ENCODE measurements around the gene CARS1.

CARS1 gene

GRCh38 chr11:3044004-3044403, 13.2 kb downstream of the CARS1 start:
- H3K4me3 ChIP-seq (ENCODE audit: low read length): no peak overlapping the region
- TF ChIP-seq ZNF274 (IDR thresholded peaks at IDR 0.05; ENCODE audit: low read depth, low read length): no peak

- no peak for TF ChIP-seq ZNF274 (IDR thresholded peaks at IDR 0.05; ENCODE audit: low read depth, low read length)
- H3K4me3 ChIP-seq (ENCODE audit: low read length): no peak overlapping the region
These were observed 13.8 kb downstream of the CARS1 start for GRCh38 chr11:3043315-3043871.

DNA sequence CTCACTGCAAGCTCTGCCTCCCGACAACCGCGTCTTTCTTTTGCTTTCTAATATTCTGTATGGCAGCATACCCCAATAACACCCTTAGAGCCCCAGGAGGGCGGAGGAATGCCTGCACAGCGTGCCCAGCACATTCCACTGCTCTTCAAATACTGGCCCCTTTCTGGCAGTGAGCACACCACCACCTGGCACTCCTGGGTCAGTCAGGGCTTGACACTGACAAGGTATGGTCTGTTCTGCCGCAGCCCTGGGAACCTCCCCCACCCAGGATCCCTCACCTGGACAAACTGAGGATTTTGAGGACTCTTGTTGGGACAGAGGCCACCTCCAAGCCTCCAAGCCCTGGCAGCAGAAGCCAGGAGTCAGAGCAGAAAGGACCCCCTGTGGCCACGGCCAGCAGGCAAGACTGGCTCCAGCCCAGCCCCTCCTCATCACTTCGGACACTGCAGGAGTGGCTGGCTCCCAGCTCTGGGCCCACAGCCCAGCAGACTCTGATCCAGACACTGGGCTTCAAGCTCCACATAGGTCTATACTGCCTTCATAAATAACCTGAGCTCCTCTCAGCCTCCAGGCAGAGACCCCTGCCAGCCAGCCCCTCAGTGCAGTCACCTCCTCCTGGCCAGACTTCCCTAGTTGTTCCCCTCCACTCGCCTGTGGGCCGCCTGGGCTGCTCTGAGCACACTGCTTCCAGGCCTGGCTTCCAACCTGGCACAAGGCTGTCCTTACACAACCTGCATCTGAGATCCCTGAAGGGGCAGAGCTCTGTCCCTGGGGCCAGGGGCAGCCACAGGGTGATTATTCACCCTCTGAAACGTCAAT, 14.5 kb downstream of the CARS1 start:
- no peak overlapping the region for H3K4me3 ChIP-seq (ENCODE audit: low read length)
- no peak for TF ChIP-seq ZNF274 (IDR thresholded peaks at IDR 0.05; ENCODE audit: low read depth, low read length)

DNA sequence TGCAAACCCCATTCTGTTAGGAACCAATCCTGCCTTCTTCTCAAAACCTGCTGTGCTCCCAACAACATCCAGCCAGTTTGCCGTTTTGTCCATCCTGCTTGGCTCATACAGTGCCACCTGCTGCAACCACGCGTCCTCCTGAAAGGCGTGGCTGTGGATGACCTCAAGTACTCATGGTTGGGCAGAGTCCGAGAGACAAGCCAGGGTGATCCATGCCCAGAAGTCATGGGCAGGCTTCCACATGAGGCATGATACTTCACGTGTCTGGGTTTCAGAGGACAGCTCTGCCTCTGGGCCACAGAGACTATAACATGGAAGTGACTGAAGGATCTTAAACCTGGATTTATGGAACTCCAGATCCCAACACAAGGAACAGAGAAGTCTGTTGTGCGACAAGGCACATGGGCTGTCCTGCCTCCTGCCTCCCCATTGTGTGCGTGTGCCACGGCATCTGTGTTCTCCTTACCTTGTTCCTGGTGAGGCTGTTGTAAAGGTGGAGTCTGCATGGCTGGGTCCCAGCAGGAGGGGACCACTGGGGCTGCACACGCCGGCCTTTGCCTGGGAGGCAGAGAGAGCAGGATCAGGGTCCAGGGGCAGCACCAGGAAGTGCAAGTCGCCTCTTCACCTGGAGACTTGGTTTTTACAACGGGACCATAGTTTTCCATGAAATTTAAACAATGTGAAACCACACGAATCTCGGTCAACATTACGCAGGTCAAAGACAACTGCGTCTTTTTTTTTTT, 15.4 kb downstream of the CARS1 start:
- H3K4me3 ChIP-seq (ENCODE audit: low read length): no peak overlapping the region
- TF ChIP-seq ZNF274 (IDR thresholded peaks at IDR 0.05; ENCODE audit: low read depth, low read length): no peak

DNA sequence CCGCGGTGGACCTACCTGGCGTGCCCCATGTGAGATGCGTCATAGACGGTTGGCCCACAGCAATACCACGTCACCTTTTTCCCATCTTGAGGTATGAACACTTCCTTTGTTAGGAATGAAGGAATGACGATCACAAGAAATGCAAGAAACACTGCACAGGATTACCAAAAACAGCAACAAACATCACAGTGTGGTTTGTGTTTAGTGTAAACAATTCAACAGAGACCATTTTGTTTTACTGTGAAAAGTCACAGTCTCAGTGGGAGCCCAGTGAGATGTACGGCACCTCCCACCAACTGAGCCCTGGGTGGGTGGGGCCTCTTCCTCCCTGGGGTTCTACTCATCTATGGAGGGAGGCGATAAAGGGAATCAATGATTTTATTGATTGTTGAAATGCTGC, 16.3 kb downstream of the CARS1 start:
- TF ChIP-seq ZNF274 (IDR thresholded peaks at IDR 0.05; ENCODE audit: low read depth, low read length): no peak
- no peak overlapping the region for H3K4me3 ChIP-seq (ENCODE audit: low read length)

DNA sequence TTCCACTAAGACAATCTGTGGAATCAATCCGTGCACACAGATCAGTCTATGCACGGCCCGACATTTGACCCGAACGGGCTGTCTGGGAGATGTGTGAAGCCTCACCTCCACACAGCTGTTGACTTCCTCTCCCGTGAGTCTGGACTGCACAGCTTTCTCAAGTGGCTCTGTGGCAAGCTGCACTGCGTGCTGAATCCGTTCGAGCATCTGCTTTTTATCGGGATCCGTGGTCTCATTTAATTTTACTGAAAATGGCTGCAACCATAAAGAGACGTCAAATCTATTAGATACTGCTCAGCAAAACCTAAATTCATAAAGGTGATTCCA, 19.3 kb downstream of the CARS1 start:
- H3K4me3 ChIP-seq (ENCODE audit: low read length): no peak overlapping the region
- TF ChIP-seq ZNF274 (IDR thresholded peaks at IDR 0.05; ENCODE audit: low read depth, low read length): no peak

- no peak for TF ChIP-seq ZNF274 (IDR thresholded peaks at IDR 0.05; ENCODE audit: low read depth, low read length)
- H3K4me3 ChIP-seq (ENCODE audit: low read length): no peak overlapping the region
These were observed 19.9 kb downstream of the CARS1 start for GRCh38 chr11:3037040-3037944.

- H3K4me3 ChIP-seq (ENCODE audit: low read length): no peak overlapping the region
- TF ChIP-seq ZNF274 (IDR thresholded peaks at IDR 0.05; ENCODE audit: low read depth, low read length): no peak
These were observed 20.8 kb downstream of the CARS1 start for GRCh38 chr11:3036419-3036818.

- H3K4me3 ChIP-seq (ENCODE audit: low read length): no peak overlapping the region
- TF ChIP-seq ZNF274 (IDR thresholded peaks at IDR 0.05; ENCODE audit: low read depth, low read length): no peak
These were observed 21.9 kb downstream of the CARS1 start for GRCh38 chr11:3035333-3035732.

DNA sequence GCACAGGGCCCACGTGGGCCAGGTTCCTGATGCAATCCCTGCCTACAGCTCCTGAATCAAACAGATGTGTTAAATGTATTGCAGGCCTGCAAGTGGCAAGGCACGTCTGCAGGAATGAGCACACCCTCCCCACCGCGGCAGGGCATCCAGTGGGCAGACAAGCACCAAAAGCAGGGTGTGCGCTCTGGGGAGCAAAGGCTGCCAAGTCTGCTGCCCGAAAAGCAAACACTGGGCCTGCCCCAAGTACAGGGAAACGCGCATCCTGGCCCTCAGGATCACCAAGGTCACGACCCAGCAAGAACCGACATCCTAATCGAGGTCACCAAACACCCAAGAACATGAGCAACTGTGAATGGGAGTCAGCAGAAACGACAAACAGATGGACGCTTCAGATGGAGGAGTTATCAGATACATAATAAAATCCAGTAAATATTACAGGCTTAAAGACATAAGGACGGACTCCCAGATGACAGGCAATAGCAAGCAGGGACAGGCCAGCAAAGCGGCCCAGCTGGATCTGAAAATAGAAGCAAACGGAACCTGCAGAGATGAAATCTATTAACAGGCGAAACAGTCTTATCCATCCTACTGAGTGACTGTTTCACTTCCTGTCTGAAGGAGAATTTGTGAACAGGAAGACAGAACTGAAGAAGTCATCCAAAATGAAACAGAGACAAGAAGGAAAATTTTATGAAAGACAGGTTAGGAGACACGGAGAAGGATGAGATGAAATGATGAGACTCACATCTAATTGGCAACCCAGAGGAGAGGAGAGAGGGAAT, 26.7 kb downstream of the CARS1 start:
- H3K4me3 ChIP-seq (ENCODE audit: low read length): no peak overlapping the region
- no peak for TF ChIP-seq ZNF274 (IDR thresholded peaks at IDR 0.05; ENCODE audit: low read depth, low read length)

GRCh38 chr11:3028813-3029212, 28.4 kb downstream of the CARS1 start:
- H3K4me3 ChIP-seq (ENCODE audit: low read length): no peak overlapping the region
- TF ChIP-seq ZNF274 (IDR thresholded peaks at IDR 0.05; ENCODE audit: low read depth, low read length): no peak

GRCh38 chr11:3026803-3027202, 30.4 kb downstream of the CARS1 start:
- no peak overlapping the region for H3K4me3 ChIP-seq (ENCODE audit: low read length)
- no peak for TF ChIP-seq ZNF274 (IDR thresholded peaks at IDR 0.05; ENCODE audit: low read depth, low read length)

GRCh38 chr11:3022982-3023381, 34.2 kb downstream of the CARS1 start:
- no peak overlapping the region for H3K4me3 ChIP-seq (ENCODE audit: low read length)
- TF ChIP-seq ZNF274 (IDR thresholded peaks at IDR 0.05; ENCODE audit: low read depth, low read length): no peak
